AG09309 (cell line): ENCODE data around the gene HAAO.

ENCODE experiments used
- DNase-seq: peaks from one replicate; pipeline ENCODE4 v3.0.0-alpha.2; 2010; ENCODE audit warnings: low read depth
- H3K4me3 ChIP-seq: 2 replicates; pipeline ENCODE4 v1.5.1; 2011; ENCODE audit warnings: mild to moderate bottlenecking, low read depth, low read length, moderate library complexity; ENCODE audit not compliant: control insufficient read depth
- CTCF ChIP-seq: IDR thresholded peaks from 2 replicates; pipeline ENCODE4 v1.5.1; 2011; ENCODE audit warnings: mild to moderate bottlenecking, low read depth, low read length, inconsistent platforms; ENCODE audit not compliant: insufficient read depth, control insufficient read depth; ENCODE audit errors: missing control alignments

The HAAO gene

GRCh38 chr2:42801381-42801780 lies 9.0 kb upstream of the HAAO start:
- DNase-seq, result no peak

DNA sequence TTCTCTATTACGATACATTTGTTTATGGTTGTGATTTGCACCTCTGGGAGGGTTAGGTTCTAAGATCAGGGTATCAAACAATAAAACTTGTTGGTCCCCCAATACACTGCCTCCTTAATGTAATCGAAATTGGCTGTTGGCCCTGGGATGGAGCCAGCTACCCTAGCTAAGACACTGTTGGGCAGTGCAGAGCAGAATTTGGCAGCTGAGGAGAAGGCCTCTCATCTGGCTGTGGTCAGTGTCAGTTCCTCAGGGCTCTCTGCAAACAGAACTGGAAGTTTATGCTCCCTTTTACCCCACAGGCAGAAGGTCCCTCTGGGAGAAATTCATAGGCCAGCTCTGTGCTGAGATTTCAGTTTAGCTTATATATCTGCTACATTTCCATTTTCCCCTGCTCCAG lies 8.6 kb upstream of the HAAO start:
- DNase-seq, result no peak
- H3K4me3 ChIP-seq, result no peak overlapping the region
- no peak for TF ChIP-seq CTCF

More at GRCh38 chr2:42801381-42801780, 9.0 kb upstream of the HAAO start:
- H3K4me3 ChIP-seq, result no peak overlapping the region
- TF ChIP-seq CTCF, result no peak

- no peak overlapping the region for H3K4me3 ChIP-seq
- no peak for DNase-seq
- no peak for TF ChIP-seq CTCF
Measured at GRCh38 chr2:42800461-42800962, 8.1 kb upstream of the HAAO start.

DNA sequence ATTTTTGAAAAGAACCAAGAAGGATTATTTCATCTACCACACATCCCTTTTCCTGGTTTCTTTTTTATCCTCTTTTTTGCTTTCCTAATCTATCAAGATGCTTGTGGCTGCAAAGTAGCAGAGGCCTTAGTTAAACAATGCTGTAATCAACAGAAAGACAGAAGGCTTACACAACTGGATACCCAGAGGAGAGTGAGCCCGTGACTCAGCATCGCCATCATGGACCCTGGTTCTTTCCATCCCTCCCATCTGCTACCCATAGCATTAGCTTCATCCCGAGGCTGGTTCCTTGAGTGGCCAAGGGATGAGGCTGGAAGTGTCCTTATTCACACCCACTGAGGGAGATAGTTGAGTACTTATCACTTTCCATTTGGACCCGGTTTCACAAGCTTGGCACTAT lies 7.5 kb upstream of the HAAO start:
- H3K4me3 ChIP-seq, result no peak overlapping the region
- DNase-seq, result no peak
- TF ChIP-seq CTCF, result no peak

- DNase-seq, result no peak
- no peak for TF ChIP-seq CTCF
- no peak overlapping the region for H3K4me3 ChIP-seq
Measured at GRCh38 chr2:42797281-42797680, 4.9 kb upstream of the HAAO start.

GRCh38 chr2:42796427-42797248 lies 4.3 kb upstream of the HAAO start:
- no peak for DNase-seq
- no peak for TF ChIP-seq CTCF
- no peak overlapping the region for H3K4me3 ChIP-seq
